OCI-LY7 (cell line): ENCODE data around the gene RILP.

Experiments
- EZH2phosphoT487 ChIP-seq: fragments of 200-600 bp; sonication (generic); IDR thresholded peaks from 2 replicates; pipeline ENCODE4 v1.6.1; 2018; ENCODE audit warnings: low read depth, borderline replicate concordance, mild to moderate bottlenecking, mixed run types, antibody characterized with exemption, low read length, moderate library complexity, mixed read lengths
- TF ChIP-seq, protein P1 (sequence below): fragments of 200-600 bp; sonication (generic); conservative IDR thresholded peaks from 2 replicates; pipeline ENCODE4 v1.5.1; 2014; ENCODE audit warnings: mild to moderate bottlenecking, antibody characterized with exemption, low read length, moderate library complexity, mixed read lengths

DNA sequence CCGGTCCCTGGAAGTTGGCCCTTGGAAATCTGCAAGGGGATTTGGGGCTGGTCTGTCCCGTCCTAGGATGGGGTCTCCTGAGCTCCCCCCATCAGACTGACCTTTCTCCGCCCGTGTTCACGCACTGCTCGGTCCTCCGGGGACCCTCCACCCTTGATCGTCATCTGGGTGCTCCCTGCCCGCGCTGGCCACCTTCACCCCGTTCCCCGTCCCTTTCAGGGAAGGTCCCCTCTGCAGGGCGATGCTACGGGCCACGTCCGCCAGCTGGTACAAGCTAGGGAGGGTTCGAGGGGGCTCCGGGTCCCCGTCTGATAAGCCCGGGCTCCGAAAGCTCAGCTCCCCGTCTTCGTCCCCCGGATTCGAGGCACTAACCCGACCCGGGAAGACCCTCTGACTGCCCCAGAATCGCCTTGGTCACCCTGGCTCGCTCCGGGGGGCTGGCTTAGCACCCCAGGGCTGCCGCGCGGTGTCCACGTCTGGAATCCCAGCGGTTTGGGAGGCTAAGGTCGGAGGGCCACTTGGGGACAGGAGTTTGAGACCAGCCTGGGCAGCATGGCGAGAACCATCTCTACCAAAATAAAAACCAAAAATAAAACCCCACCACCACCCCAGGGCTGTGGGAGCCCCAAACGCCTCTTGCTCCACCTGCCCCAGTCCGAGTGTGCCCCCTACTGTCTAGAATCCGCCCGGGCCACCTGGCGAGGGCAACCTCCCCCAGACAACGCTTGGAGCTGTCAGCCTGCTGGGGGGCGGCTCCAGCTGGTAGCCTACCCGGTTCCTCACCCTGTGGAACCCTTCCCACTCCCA lies 20.0 kb downstream of the RILP start:
- TF ChIP-seq, protein P1, sequence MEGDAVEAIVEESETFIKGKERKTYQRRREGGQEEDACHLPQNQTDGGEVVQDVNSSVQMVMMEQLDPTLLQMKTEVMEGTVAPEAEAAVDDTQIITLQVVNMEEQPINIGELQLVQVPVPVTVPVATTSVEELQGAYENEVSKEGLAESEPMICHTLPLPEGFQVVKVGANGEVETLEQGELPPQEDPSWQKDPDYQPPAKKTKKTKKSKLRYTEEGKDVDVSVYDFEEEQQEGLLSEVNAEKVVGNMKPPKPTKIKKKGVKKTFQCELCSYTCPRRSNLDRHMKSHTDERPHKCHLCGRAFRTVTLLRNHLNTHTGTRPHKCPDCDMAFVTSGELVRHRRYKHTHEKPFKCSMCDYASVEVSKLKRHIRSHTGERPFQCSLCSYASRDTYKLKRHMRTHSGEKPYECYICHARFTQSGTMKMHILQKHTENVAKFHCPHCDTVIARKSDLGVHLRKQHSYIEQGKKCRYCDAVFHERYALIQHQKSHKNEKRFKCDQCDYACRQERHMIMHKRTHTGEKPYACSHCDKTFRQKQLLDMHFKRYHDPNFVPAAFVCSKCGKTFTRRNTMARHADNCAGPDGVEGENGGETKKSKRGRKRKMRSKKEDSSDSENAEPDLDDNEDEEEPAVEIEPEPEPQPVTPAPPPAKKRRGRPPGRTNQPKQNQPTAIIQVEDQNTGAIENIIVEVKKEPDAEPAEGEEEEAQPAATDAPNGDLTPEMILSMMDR, result peak; percentile 92
- TF ChIP-seq EZH2phosphoT487, result no peak
